Epithelial cell of proximal tubule (primary cell): ENCODE data around the gene MCMBP. TPM values are rescaled to one million over a fixed set of nuclear protein-coding genes. Genes with fewer than 3 reads are reported as not detected.
"Not testable (repeated sequence)": the region's sequence is repeated elsewhere in the genome, so short reads cannot be mapped to it uniquely, and the experiment has no call there.

Source experiments
- DNase-seq: peaks from one replicate; pipeline ENCODE4 v3.0.0-alpha.2; 2011; ENCODE audit warnings: low read depth
- H3K4me3 ChIP-seq: 2 replicates; pipeline ENCODE4 v1.5.1; 2011; ENCODE audit warnings: low read depth, mild to moderate bottlenecking, low read length
- CTCF ChIP-seq: conservative IDR thresholded peaks from 2 replicates; pipeline ENCODE4 v1.5.1; 2012; ENCODE audit warnings: low read depth, mild to moderate bottlenecking, low read length
- total RNA-seq: library from RNA; depleted of rRNA; stranded (reverse); fragments of >200 nt; gene quantifications from 2 replicates; pipeline ENCODE4 v1.2.3, GENCODE V29; 2015

MCMBP gene
- total RNA-seq, 1 donor from 2014 or later = 58.9 TPM

GRCh38 chr10:119892188-119893065, 19.8 kb upstream of the MCMBP start, which contains the start of gene SEC23IP:
Gene SEC23IP (plus strand): TSS chr10:119892730. CDS start chr10:119892783, 53 bp downstream.
- peak; percentile 61 for DNase-seq
- no peak for TF ChIP-seq CTCF
- peak within 1 kb of the TSS; percentile 100 for H3K4me3 ChIP-seq

GRCh38 chr10:119891849-119892187, 19.2 kb upstream of the MCMBP start:
- peak overlapping the region; percentile 100 for H3K4me3 ChIP-seq
- DNase-seq = not testable (repeated sequence)

GRCh38 chr10:119890307-119890706, 17.7 kb upstream of the MCMBP start:
- not testable (repeated sequence) for H3K4me3 ChIP-seq, DNase-seq

DNA sequence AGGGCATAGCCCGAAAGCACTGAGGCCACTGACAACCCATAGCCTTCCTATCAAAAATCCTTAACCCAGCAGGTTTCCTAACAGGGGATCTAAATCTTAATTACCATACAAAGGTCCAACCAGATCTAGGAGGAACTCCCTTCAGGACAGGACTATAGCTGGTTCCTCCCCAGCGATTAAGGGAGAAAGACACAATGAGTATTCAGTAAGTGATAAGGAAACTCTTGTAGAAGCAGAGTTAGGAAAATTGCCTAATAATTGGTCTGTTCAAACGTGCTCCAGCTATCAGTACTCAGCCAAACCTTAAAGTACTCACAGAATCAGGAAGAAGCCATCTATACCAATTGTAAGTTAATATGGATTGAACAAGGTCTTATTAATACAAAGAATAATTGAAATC, 16.6 kb upstream of the MCMBP start:
- not testable (repeated sequence) for H3K4me3 ChIP-seq, DNase-seq

DNA sequence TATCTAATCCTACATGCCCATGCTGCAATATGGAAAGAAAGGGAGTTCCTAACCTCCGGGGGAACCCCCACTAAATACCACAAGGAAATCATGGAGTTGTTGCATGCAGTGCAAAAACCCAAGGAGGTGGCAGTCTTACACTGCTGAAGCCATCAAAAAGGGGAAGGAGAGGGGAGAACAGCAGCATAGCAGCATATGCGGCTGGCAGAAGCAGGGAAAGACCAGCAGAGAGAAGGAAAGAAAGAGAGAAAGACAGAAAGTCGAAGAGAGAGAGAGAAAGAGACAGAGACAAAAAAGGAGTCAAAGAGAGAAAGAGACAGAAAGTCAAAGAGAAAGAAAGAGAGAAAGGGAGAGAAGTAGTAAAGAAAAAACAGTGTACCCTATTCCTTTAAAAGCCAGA, 16.1 kb upstream of the MCMBP start:
- H3K4me3 ChIP-seq, DNase-seq: not testable (repeated sequence)

- not testable (repeated sequence) for H3K4me3 ChIP-seq, DNase-seq
Measured at GRCh38 chr10:119886070-119886469, 13.4 kb upstream of the MCMBP start.

DNA sequence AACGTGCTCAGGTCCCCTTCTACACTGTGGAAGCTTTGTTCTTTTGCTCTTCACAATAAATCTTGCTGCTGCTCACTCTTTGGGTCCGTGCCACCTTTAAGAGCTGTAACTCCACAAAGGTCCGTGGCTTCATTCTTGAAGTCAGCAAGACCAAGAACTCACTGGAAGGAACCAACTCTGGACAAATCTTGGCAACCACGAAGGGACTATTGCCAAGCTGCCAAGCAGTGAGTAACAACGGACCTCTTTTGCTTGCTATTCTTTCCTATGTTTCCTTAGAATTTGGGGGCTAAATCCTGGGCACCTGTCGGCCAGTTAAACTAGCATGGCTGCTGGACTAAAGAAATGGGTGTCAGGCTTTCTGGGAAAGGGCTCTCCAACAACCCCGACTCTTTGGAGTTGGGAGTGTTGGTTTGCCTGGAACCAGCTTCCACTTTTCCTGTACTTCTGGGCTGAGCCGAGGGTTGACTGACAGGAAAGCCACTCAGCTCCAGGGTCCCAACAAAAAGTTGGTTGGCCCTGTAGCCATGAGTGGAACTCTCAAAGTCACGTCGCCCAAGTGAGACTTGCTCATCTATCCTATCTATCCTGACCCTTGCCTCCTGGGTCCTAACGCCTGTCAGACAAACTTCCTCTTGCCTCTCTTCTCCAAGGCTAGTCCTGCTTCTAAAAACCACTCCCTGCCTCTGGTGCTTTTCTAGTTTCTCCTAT, 11.4 kb upstream of the MCMBP start:
- not testable (repeated sequence) for DNase-seq, H3K4me3 ChIP-seq

GRCh38 chr10:119878524-119878923, 5.9 kb upstream of the MCMBP start:
- DNase-seq = no peak
- TF ChIP-seq CTCF = no peak
- H3K4me3 ChIP-seq = no peak overlapping the region

- TF ChIP-seq CTCF = no peak
- no peak for DNase-seq
- H3K4me3 ChIP-seq = peak overlapping the region; percentile 64
Measured at GRCh38 chr10:119872860-119873681, 428 bp upstream of the MCMBP start.
